Measurements from ENCODE around the gene P3H3.
"Not testable (repeated sequence)": the region's sequence is repeated elsewhere in the genome, so short reads cannot be mapped to it uniquely, and the experiment has no call there.

The P3H3 gene

GRCh38 chr12:6863586-6864321 is 35.5 kb downstream of the P3H3 start:
- Histone ChIP-seq H3K9ac (ENCODE audit: low read depth in 1 of 2, low read length in 2 of 2) (no peak overlapping the region), H3K4me1 (ENCODE audit: control insufficient read depth in 2 of 2, insufficient read depth in 2 of 2, low read length in 2 of 2) (peaks cover 14 to 15% of the 10 kb centered on the region in 2 donors), H3K9me3 (ENCODE audit: control insufficient read depth in 2 of 2, low read length in 2 of 2) (no peaks in the 10 kb centered on the region), H3K36me3 (ENCODE audit: control insufficient read depth in 2 of 2, insufficient read depth in 2 of 2, low read length in 2 of 2) (peaks cover 29 to 55% of the 10 kb centered on the region in 2 donors), H3K27ac (ENCODE audit: low read depth in 2 of 2, low read length in 2 of 2) (no peak overlapping the region), H3K4me3 (ENCODE audit: low read length in 2 of 2) (no peak overlapping the region), H3K27me3 (ENCODE audit: control insufficient read depth in 2 of 2, insufficient read depth in 2 of 2, low read length in 2 of 2) (no peaks in the 10 kb centered on the region)

DNA sequence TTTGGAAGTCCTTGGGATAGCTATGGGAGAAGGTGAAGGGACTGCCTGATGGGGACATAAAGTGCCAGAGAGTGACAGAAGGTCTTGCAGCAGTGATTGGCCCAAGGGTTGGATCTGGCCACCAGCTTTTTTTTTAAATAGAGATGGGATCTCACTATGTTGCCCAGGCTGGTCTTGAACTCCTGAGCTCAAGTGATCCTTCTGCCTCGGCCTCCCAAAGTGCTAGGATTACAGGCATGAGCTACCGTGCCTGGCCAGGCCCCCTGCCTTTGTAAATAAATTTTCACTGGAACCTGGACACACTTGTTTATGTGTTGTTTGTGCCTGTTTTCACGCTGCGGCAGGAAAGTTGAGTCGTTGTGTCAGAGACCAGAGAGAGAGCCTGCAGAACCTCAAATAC is 37.1 kb downstream of the P3H3 start:
- H3K27ac ChIP-seq (ENCODE audit: low read depth in 2 of 2, low read length in 2 of 2); H3K9me3 ChIP-seq (ENCODE audit: control insufficient read depth in 2 of 2, low read length in 2 of 2); H3K4me3 ChIP-seq (ENCODE audit: low read length in 2 of 2); H3K27me3 ChIP-seq (ENCODE audit: control insufficient read depth in 2 of 2, insufficient read depth in 2 of 2, low read length in 2 of 2); H3K9ac ChIP-seq (ENCODE audit: low read depth in 1 of 2, low read length in 2 of 2): not testable (repeated sequence)
- peaks cover 25 to 27% of the 10 kb centered on the region in 2 donors for H3K4me1 ChIP-seq (ENCODE audit: control insufficient read depth in 2 of 2, insufficient read depth in 2 of 2, low read length in 2 of 2)
- peaks cover 31 to 54% of the 10 kb centered on the region in 2 donors for H3K36me3 ChIP-seq (ENCODE audit: control insufficient read depth in 2 of 2, insufficient read depth in 2 of 2, low read length in 2 of 2)

DNA sequence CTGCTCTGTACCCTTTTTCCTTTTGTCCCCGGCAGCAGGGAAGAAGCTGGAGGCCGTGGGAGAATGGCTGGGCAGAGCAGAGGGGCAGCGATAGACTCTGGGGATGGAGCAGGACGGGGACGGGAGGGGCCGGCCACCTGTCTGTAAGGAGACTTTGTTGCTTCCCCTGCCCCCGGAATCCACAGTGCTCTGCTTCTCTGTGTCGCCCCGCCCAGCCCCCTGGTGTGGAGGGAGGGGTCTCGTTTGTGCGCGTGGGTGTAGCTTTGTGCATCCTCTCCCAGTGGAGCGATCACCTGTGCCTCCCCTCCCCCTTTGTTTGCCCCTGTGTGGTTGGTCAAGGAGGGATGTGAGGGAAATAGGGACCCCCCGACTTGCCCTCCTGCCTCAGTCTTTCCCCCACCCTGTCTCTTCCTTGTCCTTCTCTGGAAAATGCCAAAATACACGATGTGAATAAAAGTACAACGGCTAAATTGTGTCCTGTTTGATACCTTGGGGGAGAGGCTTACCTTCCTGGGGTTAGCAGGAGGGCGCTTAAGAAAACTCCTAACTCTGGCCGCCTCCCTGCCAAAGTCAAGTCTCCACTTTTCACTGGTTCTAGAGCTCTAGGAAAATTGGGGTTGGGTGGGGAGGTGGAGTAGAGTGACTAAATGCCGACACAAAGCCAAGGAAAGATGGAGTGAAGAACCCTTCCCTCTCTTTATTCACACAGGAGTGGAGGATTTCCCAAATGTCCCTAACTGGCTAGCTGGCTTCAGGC is 38.1 kb downstream of the P3H3 start:
- Histone ChIP-seq H3K4me3 (ENCODE audit: low read length in 2 of 2) (peak overlapping the region; percentile 59 to 78), H3K27ac (ENCODE audit: low read depth in 2 of 2, low read length in 2 of 2) (peak overlapping the region; percentile 81 to 96), H3K4me1 (ENCODE audit: control insufficient read depth in 2 of 2, insufficient read depth in 2 of 2, low read length in 2 of 2) (peaks cover 33 to 36% of the 10 kb centered on the region in 2 donors), H3K9ac (ENCODE audit: low read depth in 1 of 2, low read length in 2 of 2) (peak overlapping the region; percentile 65 to 88), H3K9me3 (ENCODE audit: control insufficient read depth in 2 of 2, low read length in 2 of 2) (no peaks in the 10 kb centered on the region), H3K36me3 (ENCODE audit: control insufficient read depth in 2 of 2, insufficient read depth in 2 of 2, low read length in 2 of 2) (peaks cover 34 to 54% of the 10 kb centered on the region in 2 donors), H3K27me3 (ENCODE audit: control insufficient read depth in 2 of 2, insufficient read depth in 2 of 2, low read length in 2 of 2) (no peaks in the 10 kb centered on the region)

DNA sequence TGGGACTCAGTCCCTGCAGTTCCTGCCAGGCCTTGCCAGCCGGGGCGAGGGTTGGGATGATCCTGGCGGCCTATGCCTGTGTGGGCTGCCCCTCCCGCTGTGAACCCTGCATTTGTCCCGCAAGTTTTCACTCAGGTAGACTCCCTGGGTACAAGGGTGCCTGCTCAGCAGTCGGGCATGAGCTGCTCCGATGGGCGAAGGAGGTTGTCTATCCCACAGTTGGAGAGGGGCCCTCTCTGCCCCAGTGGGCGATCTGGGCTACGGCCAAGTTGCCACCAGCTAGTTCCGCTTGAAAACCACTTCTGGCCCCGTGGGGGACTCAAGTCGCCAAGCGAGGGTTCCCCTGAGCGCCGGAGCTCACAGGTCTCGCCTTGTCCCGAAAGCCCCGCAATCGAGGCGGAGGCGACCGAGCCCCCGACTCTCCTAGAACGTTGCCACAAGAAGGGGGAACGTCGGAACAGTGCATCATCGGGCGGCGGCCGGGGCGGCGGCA is 38.8 kb downstream of the P3H3 start:
- H3K4me1 ChIP-seq (ENCODE audit: control insufficient read depth in 2 of 2, insufficient read depth in 2 of 2, low read length in 2 of 2): peaks cover 39 to 42% of the 10 kb centered on the region in 2 donors

GRCh38 chr12:6867413-6868210 is 39.4 kb downstream of the P3H3 start, which contains the start of gene TPI1:
TPI1 (plus strand) TSS chr12:6867531; CDS start chr12:6867567, 36 bp downstream.
- Histone ChIP-seq H3K9ac (ENCODE audit: low read depth in 1 of 2, low read length in 2 of 2) (peak within 1 kb of the TSS; percentile 88 to 96), H3K9me3 (ENCODE audit: control insufficient read depth in 2 of 2, low read length in 2 of 2) (no peaks in the 10 kb centered on the region), H3K27ac (ENCODE audit: low read depth in 2 of 2, low read length in 2 of 2) (peak within 1 kb of the TSS; percentile 95 to 96), H3K4me1 (ENCODE audit: control insufficient read depth in 2 of 2, insufficient read depth in 2 of 2, low read length in 2 of 2) (peaks cover 42 to 46% of the 10 kb centered on the region in 2 donors), H3K36me3 (ENCODE audit: control insufficient read depth in 2 of 2, insufficient read depth in 2 of 2, low read length in 2 of 2) (peaks cover 31 to 42% of the 10 kb centered on the region in 2 donors), H3K27me3 (ENCODE audit: control insufficient read depth in 2 of 2, insufficient read depth in 2 of 2, low read length in 2 of 2) (no peaks in the 10 kb centered on the region), H3K4me3 (ENCODE audit: low read length in 2 of 2) (peak within 1 kb of the TSS; percentile 69 to 90)

More for the DNA sequence above, 38.8 kb downstream of the P3H3 start:
- peak overlapping the region; percentile 81 to 96 for H3K27ac ChIP-seq (ENCODE audit: low read depth in 2 of 2, low read length in 2 of 2)
- H3K36me3 ChIP-seq (ENCODE audit: control insufficient read depth in 2 of 2, insufficient read depth in 2 of 2, low read length in 2 of 2): peaks cover 31 to 48% of the 10 kb centered on the region in 2 donors
- peak overlapping the region; percentile 65 to 88 for H3K9ac ChIP-seq (ENCODE audit: low read depth in 1 of 2, low read length in 2 of 2)
- H3K27me3 ChIP-seq (ENCODE audit: control insufficient read depth in 2 of 2, insufficient read depth in 2 of 2, low read length in 2 of 2): no peaks in the 10 kb centered on the region
- H3K4me3 ChIP-seq (ENCODE audit: low read length in 2 of 2): peak overlapping the region; percentile 59 to 78
- no peaks in the 10 kb centered on the region for H3K9me3 ChIP-seq (ENCODE audit: control insufficient read depth in 2 of 2, low read length in 2 of 2)

DNA sequence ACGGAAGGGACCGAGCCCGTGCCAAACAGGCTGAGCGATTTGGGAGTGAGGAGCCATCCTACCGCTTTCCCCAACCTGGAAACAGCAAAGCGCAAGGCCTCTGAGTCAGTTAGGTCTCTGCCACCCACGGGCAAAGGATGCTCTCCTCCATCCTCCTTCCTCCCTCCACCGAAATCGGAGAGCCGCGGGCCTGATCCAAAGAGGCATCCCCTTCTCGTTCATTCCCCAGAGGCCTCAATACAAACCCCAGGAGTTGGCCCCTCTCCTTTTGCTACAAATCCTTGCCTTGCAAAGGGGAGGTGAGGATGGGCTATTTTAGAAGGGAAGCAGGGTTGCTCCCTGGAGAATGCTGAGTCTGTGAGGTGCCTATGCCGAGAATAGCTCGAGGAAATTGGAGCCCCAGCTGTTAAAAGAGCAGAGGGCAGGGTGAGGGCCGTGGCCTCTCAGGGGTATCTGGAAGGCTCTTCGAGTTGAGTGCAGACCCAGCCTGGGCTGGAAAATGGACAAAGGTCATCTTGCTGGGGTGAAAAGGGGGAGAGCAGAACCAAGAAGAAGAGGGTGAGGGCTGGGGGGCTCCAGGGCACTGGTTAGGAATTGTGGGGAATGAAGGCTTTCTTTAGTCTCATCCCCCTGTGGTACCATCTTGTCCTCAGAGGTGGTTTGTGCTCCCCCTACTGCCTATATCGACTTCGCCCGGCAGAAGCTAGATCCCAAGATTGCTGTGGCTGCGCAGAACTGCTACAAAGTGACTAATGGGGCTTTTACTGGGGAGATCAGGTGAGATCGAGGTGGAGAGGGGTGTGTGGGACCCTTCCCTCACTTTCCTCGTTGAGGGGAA is 40.2 kb downstream of the P3H3 start:
- H3K4me3 ChIP-seq (ENCODE audit: low read length in 2 of 2): peak overlapping the region; percentile 69 to 90
- H3K27me3 ChIP-seq (ENCODE audit: control insufficient read depth in 2 of 2, insufficient read depth in 2 of 2, low read length in 2 of 2): no peaks in the 10 kb centered on the region
- peak overlapping the region; percentile 95 to 96 for H3K27ac ChIP-seq (ENCODE audit: low read depth in 2 of 2, low read length in 2 of 2)
- H3K36me3 ChIP-seq (ENCODE audit: control insufficient read depth in 2 of 2, insufficient read depth in 2 of 2, low read length in 2 of 2): peaks cover 25 to 34% of the 10 kb centered on the region in 2 donors
- no peaks in the 10 kb centered on the region for H3K9me3 ChIP-seq (ENCODE audit: control insufficient read depth in 2 of 2, low read length in 2 of 2)
- peak overlapping the region; percentile 81 to 96 for H3K9ac ChIP-seq (ENCODE audit: low read depth in 1 of 2, low read length in 2 of 2)
- H3K4me1 ChIP-seq (ENCODE audit: control insufficient read depth in 2 of 2, insufficient read depth in 2 of 2, low read length in 2 of 2): peaks cover 42 to 49% of the 10 kb centered on the region in 2 donors

- H3K4me1 ChIP-seq (ENCODE audit: control insufficient read depth in 2 of 2, insufficient read depth in 2 of 2, low read length in 2 of 2): peaks cover 47 to 55% of the 10 kb centered on the region in 2 donors
- H3K27me3 ChIP-seq (ENCODE audit: control insufficient read depth in 2 of 2, insufficient read depth in 2 of 2, low read length in 2 of 2): no peaks in the 10 kb centered on the region
- peaks cover 25 to 27% of the 10 kb centered on the region in 2 donors for H3K36me3 ChIP-seq (ENCODE audit: control insufficient read depth in 2 of 2, insufficient read depth in 2 of 2, low read length in 2 of 2)
- H3K9ac ChIP-seq (ENCODE audit: low read depth in 1 of 2, low read length in 2 of 2): peak overlapping the region; percentile 32 to 96
- peak overlapping the region; percentile 69 to 90 for H3K4me3 ChIP-seq (ENCODE audit: low read length in 2 of 2)
- H3K9me3 ChIP-seq (ENCODE audit: control insufficient read depth in 2 of 2, low read length in 2 of 2): no peaks in the 10 kb centered on the region
- peak overlapping the region; percentile 32 to 95 for H3K27ac ChIP-seq (ENCODE audit: low read depth in 2 of 2, low read length in 2 of 2)
Observed at GRCh38 chr12:6869049-6870021, 41.1 kb downstream of the P3H3 start.

DNA sequence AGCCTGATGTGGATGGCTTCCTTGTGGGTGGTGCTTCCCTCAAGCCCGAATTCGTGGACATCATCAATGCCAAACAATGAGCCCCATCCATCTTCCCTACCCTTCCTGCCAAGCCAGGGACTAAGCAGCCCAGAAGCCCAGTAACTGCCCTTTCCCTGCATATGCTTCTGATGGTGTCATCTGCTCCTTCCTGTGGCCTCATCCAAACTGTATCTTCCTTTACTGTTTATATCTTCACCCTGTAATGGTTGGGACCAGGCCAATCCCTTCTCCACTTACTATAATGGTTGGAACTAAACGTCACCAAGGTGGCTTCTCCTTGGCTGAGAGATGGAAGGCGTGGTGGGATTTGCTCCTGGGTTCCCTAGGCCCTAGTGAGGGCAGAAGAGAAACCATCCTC is 42.1 kb downstream of the P3H3 start:
- Histone ChIP-seq H3K4me1 (ENCODE audit: control insufficient read depth in 2 of 2, insufficient read depth in 2 of 2, low read length in 2 of 2) (peaks cover 47 to 55% of the 10 kb centered on the region in 2 donors), H3K36me3 (ENCODE audit: control insufficient read depth in 2 of 2, insufficient read depth in 2 of 2, low read length in 2 of 2) (peaks cover 19 to 20% of the 10 kb centered on the region in 2 donors)
- H3K9ac ChIP-seq (ENCODE audit: low read depth in 1 of 2, low read length in 2 of 2); H3K27ac ChIP-seq (ENCODE audit: low read depth in 2 of 2, low read length in 2 of 2); H3K4me3 ChIP-seq (ENCODE audit: low read length in 2 of 2); H3K27me3 ChIP-seq (ENCODE audit: control insufficient read depth in 2 of 2, insufficient read depth in 2 of 2, low read length in 2 of 2); H3K9me3 ChIP-seq (ENCODE audit: control insufficient read depth in 2 of 2, low read length in 2 of 2): not testable (repeated sequence)

All from mucosa of rectum (tissue), 2 donors.